ENCODE results near the gene MRPL18.
"Not testable (repeated sequence)": the region's sequence is repeated elsewhere in the genome, so short reads cannot be mapped to it uniquely, and the experiment has no call there.

MRPL18 gene

GRCh38 chr6:159777240-159777904, 12.9 kb upstream of the MRPL18 start:
- no peak for DNase-seq (ENCODE audit: low spot score)

GRCh38 chr6:159778131-159778530, 12.1 kb upstream of the MRPL18 start:
- no peak for DNase-seq (ENCODE audit: low spot score)

GRCh38 chr6:159778542-159779103, 11.6 kb upstream of the MRPL18 start:
- DNase-seq (ENCODE audit: low spot score), result no peak

- no peak for DNase-seq (ENCODE audit: low spot score)
Observed at GRCh38 chr6:159788276-159788675, 2.0 kb upstream of the MRPL18 start.

GRCh38 chr6:159788753-159789376, 1.4 kb upstream of the MRPL18 start:
- DNase-seq (ENCODE audit: low spot score), result peak; percentile 55

- DNase-seq (ENCODE audit: low spot score), result peak; percentile 97
Observed at GRCh38 chr6:159789377-159790148, 704 bp upstream of the MRPL18 start, which contains the start of gene TCP1. Gene TCP1 (minus strand): TSS chr6:159789602. CDS start chr6:159789468, 134 bp downstream.

GRCh38 chr6:159790956-159791598, 810 bp downstream of the MRPL18 start:
- DNase-seq (ENCODE audit: low spot score), result no peak

- DNase-seq (ENCODE audit: low spot score), result not testable (repeated sequence)
Observed at GRCh38 chr6:159794976-159795375, 4.7 kb downstream of the MRPL18 start.

- no peak for DNase-seq (ENCODE audit: low spot score)
Observed at GRCh38 chr6:159797554-159797953, 7.3 kb downstream of the MRPL18 start.

GRCh38 chr6:159800141-159800865, 10.0 kb downstream of the MRPL18 start, which contains the start of gene PNLDC1:
Gene PNLDC1 (plus strand): TSS chr6:159800276. CDS start chr6:159800308, 32 bp downstream.
- DNase-seq (ENCODE audit: low spot score), result no peak

- no peak for DNase-seq (ENCODE audit: low spot score)
Observed at GRCh38 chr6:159801935-159802334, 11.7 kb downstream of the MRPL18 start.

- DNase-seq (ENCODE audit: low spot score), result no peak
Observed at GRCh38 chr6:159804504-159804903, 14.2 kb downstream of the MRPL18 start.

GRCh38 chr6:159805440-159806020, 15.3 kb downstream of the MRPL18 start:
- DNase-seq (ENCODE audit: low spot score), result no peak

- no peak for DNase-seq (ENCODE audit: low spot score)
Observed at GRCh38 chr6:159806021-159806458, 15.8 kb downstream of the MRPL18 start.

GRCh38 chr6:159807150-159807858, 17.0 kb downstream of the MRPL18 start:
- no peak for DNase-seq (ENCODE audit: low spot score)

- DNase-seq (ENCODE audit: low spot score), result no peak
Observed at GRCh38 chr6:159808647-159809046, 18.4 kb downstream of the MRPL18 start.

GRCh38 chr6:159809149-159809548, 18.9 kb downstream of the MRPL18 start:
- DNase-seq (ENCODE audit: low spot score), result no peak

GRCh38 chr6:159813781-159814180, 23.5 kb downstream of the MRPL18 start:
- no peak for DNase-seq (ENCODE audit: low spot score)

GRCh38 chr6:159815410-159815809, 25.1 kb downstream of the MRPL18 start:
- DNase-seq (ENCODE audit: low spot score), result no peak

GRCh38 chr6:159816775-159817174, 26.5 kb downstream of the MRPL18 start:
- DNase-seq (ENCODE audit: low spot score), result not testable (repeated sequence)
